ENCODE results near the gene CORO2B.

The CORO2B gene

DNA sequence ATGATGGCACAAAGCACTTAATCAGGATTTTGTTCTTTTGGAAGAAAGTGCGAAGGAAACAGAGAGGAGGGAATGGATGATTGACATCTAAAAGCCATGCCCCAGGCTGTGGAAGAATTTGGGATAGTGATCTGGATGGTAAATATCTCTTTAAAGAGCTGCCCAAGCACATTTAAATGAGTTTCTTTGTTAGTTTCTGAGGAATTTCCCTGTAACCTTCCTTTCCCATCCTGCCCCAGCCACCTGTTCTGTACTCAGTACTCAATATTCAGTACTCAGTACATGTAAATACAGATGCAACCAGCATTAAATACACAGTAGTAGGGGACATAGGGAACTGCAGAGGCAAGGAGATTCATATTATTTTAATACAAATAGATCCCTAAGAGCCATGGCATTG lies 7.8 kb upstream of the CORO2B start:
- DNase-seq (ENCODE audit: low spot score), result no peak
- TF ChIP-seq CTCF (IDR thresholded peaks at IDR 0.05; ENCODE audit: borderline replicate concordance, control extremely low read depth, extremely low read depth, insufficient read depth, missing control alignments), result no peak
- in situ Hi-C loops (cut with MboI; ENCODE audit: low sequenced_read_pairs, unreplicated experiment), result no loop called here

- no peak for DNase-seq (ENCODE audit: low spot score)
- no peak for TF ChIP-seq CTCF (IDR thresholded peaks at IDR 0.05; ENCODE audit: borderline replicate concordance, control extremely low read depth, extremely low read depth, insufficient read depth, missing control alignments)
- in situ Hi-C loops (cut with MboI; ENCODE audit: low sequenced_read_pairs, unreplicated experiment), result no loop called here
These were observed 7.2 kb upstream of the CORO2B start for GRCh38 chr15:68571582-68571981.

DNA sequence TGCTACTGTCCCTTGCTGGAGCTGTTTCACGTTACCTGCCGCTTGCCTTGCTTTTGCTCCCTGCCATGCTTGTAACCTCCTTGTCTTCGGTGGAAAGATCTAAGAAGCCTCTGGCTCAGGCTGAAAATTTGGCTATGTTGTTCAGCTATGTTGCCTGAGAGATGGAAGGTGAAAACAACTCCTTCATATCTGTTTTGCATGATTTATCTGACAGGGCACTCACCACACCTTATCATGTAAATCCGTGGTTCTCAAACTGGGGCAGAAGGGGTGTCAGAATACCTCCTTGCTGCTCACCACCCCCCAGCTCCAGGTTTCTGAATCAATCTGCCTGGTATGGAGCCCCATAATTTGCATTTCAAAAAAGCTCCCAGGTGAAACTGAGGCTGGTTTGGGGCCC lies 6.5 kb upstream of the CORO2B start:
- in situ Hi-C loops (cut with MboI; ENCODE audit: low sequenced_read_pairs, unreplicated experiment), result no loop called here

GRCh38 chr15:68572921-68573320 lies 5.9 kb upstream of the CORO2B start:
- no peak for TF ChIP-seq CTCF (IDR thresholded peaks at IDR 0.05; ENCODE audit: borderline replicate concordance, control extremely low read depth, extremely low read depth, insufficient read depth, missing control alignments)
- in situ Hi-C loops (cut with MboI; ENCODE audit: low sequenced_read_pairs, unreplicated experiment), result no loop called here
- DNase-seq (ENCODE audit: low spot score), result no peak

More for the DNA sequence above, 6.5 kb upstream of the CORO2B start:
- no peak for TF ChIP-seq CTCF (IDR thresholded peaks at IDR 0.05; ENCODE audit: borderline replicate concordance, control extremely low read depth, extremely low read depth, insufficient read depth, missing control alignments)
- DNase-seq (ENCODE audit: low spot score), result no peak

DNA sequence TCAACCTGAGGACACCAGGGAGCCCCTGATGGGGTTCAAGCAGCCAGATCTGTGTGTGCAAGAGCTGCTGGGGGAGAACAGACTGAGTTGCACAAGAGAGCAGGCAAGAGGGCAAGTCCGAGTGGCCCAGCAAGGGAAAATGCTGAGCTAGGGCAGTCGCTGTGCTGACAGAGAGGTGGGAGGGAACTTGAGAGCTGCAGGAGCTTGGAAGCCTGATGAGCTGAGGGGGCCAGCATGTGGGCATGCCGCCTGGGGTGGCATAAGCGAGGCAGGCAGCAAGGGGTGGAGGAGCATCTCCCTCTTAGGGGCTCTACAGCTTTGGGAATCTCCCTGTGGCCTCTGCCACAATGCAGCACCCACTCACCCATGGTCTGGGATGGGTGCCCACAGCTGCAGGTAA lies 4.7 kb upstream of the CORO2B start:
- no peak for DNase-seq (ENCODE audit: low spot score)
- no peak for TF ChIP-seq CTCF (IDR thresholded peaks at IDR 0.05; ENCODE audit: borderline replicate concordance, control extremely low read depth, extremely low read depth, insufficient read depth, missing control alignments)
- in situ Hi-C loops (cut with MboI; ENCODE audit: low sequenced_read_pairs, unreplicated experiment), result no loop called here

- no peak for TF ChIP-seq CTCF (IDR thresholded peaks at IDR 0.05; ENCODE audit: borderline replicate concordance, control extremely low read depth, extremely low read depth, insufficient read depth, missing control alignments)
- DNase-seq (ENCODE audit: low spot score), result no peak
- in situ Hi-C loops (cut with MboI; ENCODE audit: low sequenced_read_pairs, unreplicated experiment), result no loop called here
These were observed 4.2 kb upstream of the CORO2B start for GRCh38 chr15:68574629-68575028.
